Glutamatergic neuron (in vitro differentiated cells): Measurements from ENCODE around the gene ILK. TPM values are rescaled to one million over a fixed set of nuclear protein-coding genes. Genes with fewer than 3 reads are reported as not detected.

Experiments used
- DNase-seq: peaks from one replicate; pipeline ENCODE4 v3.0.0; 2022
- H3K27ac Mint-ChIP-seq: one replicate; pipeline ENCODE4 v1.8.0; 2020; ENCODE audit warnings: mild to moderate bottlenecking, mixed read lengths, inconsistent platforms; ENCODE audit not compliant: unreplicated experiment
- H3K27me3 Mint-ChIP-seq: one replicate; pipeline ENCODE4 v1.8.0; 2020; ENCODE audit warnings: mild to moderate bottlenecking, moderate library complexity, mixed read lengths, inconsistent platforms; ENCODE audit not compliant: unreplicated experiment
- H3K36me3 Mint-ChIP-seq: one replicate; pipeline ENCODE4 v1.8.0; 2020; ENCODE audit warnings: mild to moderate bottlenecking, mixed read lengths, inconsistent platforms; ENCODE audit not compliant: unreplicated experiment
- H3K4me1 Mint-ChIP-seq: one replicate; pipeline ENCODE4 v1.8.0; 2020; ENCODE audit warnings: mild to moderate bottlenecking, low read depth, mixed read lengths, inconsistent platforms; ENCODE audit not compliant: unreplicated experiment
- H3K4me3 Mint-ChIP-seq: one replicate; pipeline ENCODE4 v1.8.0; 2020; ENCODE audit warnings: mild to moderate bottlenecking, mixed read lengths, inconsistent platforms; ENCODE audit not compliant: unreplicated experiment
- H3K9me3 Mint-ChIP-seq: one replicate; pipeline ENCODE4 v1.8.0; 2020; ENCODE audit warnings: mild to moderate bottlenecking, moderate library complexity, mixed read lengths, inconsistent platforms; ENCODE audit not compliant: unreplicated experiment
- CTCF ChIP-seq: fragments of 200-600 bp; sonication (generic); IDR thresholded peaks from one replicate; pipeline ENCODE4 v1.5.0; 2021; ENCODE audit not compliant: partially characterized antibody, unreplicated experiment
- long read RNA-seq: library from polyadenylated mRNA; unstranded; transcript quantifications from one replicate; pipeline ENCODE4 v2.0.0, GENCODE V29; 2020; ENCODE audit not compliant: unreplicated experiment
- total RNA-seq: library from RNA; stranded (reverse); fragmentation: NEBNext Ultra II Directional; extraction: Animal tissue kit (Norgen Biotek cat#: 25700); gene quantifications from one replicate; pipeline ENCODE4 v1.2.1, GENCODE V29; 2021; ENCODE audit not compliant: unreplicated experiment

The ILK gene
- 168 TPM for total RNA-seq
- long read RNA-seq, transcript ILK-202 (12 exons, 2,074 nt): minor isoform, 5 of 156 reads
- long read RNA-seq, transcript ILK-212 (12 exons, 1,617 nt): minor isoform, 10 of 156 reads
- long read RNA-seq, transcript ILK-203 (13 exons, 1,692 nt): major isoform, 70 of 156 reads
- long read RNA-seq, transcript ILK-201 (13 exons, 1,802 nt): minor isoform, 41 of 156 reads
- long read RNA-seq, partial matches to known transcripts: 5 of 156 reads
- long read RNA-seq, other reads (novel, unspliced or antisense): 23 of 156 reads

DNA sequence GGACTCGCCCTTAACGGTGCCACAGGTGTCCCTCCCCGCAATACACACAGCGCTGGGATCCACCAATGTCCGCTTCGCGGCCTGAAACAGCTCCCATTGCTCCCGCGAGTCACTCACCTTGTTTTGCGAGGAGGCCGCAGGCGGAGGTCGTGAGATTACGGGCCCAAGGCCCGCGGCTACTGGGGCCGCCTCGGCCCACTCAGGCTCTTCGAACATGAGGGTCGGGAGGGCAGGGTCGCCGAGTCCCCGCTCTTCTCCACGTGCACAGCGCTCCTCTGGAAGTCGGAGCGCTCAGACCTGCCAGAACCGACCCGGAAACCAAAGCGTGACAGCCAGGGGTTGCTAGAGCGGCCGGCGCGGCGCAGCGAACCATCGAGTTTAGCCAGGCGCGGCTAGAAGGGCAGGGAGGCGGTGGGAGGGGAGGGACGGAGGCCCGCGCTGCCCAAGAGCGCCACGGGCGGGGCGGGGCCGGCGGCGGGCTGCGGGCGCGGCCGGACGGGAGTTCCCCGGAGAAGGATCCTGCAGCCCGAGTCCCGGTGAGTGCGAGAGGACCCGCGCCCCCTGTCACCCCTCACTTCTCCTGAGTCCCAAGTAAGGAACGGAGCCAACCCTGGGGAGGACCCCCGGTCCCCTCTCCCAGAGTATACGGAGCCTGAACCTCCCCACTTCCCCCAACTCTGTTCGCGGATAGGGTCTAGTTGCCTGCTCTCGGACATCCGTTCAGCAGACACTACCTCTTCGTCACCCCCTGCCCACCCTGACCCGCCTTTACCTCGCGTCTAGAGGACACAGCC is at the start of gene ILK, which contains the start of gene RRP8:
Gene ILK, plus strand, starts transcription at position 488 of the 794 bp plus-strand sequence. CDS start 498 bp downstream, outside the sequence.
Gene RRP8, minus strand, starts transcription at position 330 of the 794 bp plus-strand sequence. Its CDS starts 114 bp downstream, at position 216.
- Mint-ChIP-seq H3K4me3 (no peak within 1 kb of the TSS), H3K27me3 (peaks cover 2% of the 10 kb centered on the region), H3K27ac (peak within 1 kb of the TSS; percentile 10), H3K36me3 (no peaks in the 10 kb centered on the region), H3K4me1 (peaks cover 16% of the 10 kb centered on the region), H3K9me3 (peaks cover 6% of the 10 kb centered on the region)
- no peak for TF ChIP-seq CTCF
- DNase-seq: peak; percentile 92

- no peaks in the 10 kb centered on the region for H3K4me1 Mint-ChIP-seq
These were observed 48.5 kb upstream of the ILK start for GRCh38 chr11:6554828-6555706.

DNA sequence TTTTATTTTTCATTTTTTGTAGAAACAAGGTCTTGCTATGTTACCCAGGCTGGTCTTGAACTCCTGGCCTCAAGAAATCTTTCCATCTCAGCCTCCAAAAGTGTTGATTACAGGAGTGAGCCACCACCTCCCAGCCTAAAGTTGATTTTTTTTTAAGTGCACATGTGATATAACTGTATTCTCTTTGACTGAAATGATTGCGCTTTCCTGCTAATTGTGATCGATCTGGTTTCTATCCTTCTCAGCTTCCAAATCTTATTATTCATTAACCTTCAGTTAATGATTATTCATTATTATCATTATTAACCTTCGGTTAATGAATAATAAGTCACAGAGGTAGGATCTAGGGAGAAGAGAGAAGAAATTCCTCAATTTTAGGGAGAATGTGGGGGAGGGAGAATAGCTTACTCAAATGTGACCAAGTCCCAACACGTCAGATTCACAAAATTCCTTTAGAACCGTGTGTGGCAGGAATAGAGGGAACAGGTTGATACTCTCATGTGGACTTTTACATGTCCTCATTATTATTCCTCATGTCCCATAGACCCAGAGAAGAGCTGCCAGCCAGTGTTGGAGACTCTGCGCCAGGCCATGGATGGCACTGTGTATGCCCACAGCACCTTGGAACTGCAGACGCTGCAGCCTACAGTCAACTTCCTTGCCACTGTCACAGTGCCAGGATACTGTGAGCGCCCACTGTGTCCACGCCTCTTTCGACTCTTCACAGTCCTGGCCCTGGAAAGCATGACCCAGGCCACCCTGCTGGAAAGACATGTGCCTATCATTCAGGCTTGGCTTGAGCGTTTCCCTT is 47.2 kb upstream of the ILK start:
- Mint-ChIP-seq H3K27me3 (peaks cover 3% of the 10 kb centered on the region), H3K4me3 (no peak overlapping the region), H3K27ac (no peak overlapping the region), H3K9me3 (peaks cover 2% of the 10 kb centered on the region), H3K4me1 (no peaks in the 10 kb centered on the region), H3K36me3 (no peaks in the 10 kb centered on the region)
- no peak for DNase-seq
- TF ChIP-seq CTCF: no peak

More at GRCh38 chr11:6554828-6555706, 48.5 kb upstream of the ILK start:
- Mint-ChIP-seq H3K27ac (no peak overlapping the region), H3K27me3 (peaks cover 3% of the 10 kb centered on the region), H3K4me3 (no peak overlapping the region), H3K36me3 (no peaks in the 10 kb centered on the region), H3K9me3 (peaks cover 2% of the 10 kb centered on the region)
- no peak for DNase-seq
- no peak for TF ChIP-seq CTCF

- H3K36me3 Mint-ChIP-seq: no peaks in the 10 kb centered on the region
- H3K4me3 Mint-ChIP-seq: no peak overlapping the region
- peaks cover 3% of the 10 kb centered on the region for H3K27me3 Mint-ChIP-seq
- DNase-seq: no peak
- no peak for TF ChIP-seq CTCF
- H3K27ac Mint-ChIP-seq: no peak overlapping the region
- no peaks in the 10 kb centered on the region for H3K4me1 Mint-ChIP-seq
- peaks cover 2% of the 10 kb centered on the region for H3K9me3 Mint-ChIP-seq
These were observed 46.5 kb upstream of the ILK start for GRCh38 chr11:6557063-6557462.
